Amniotic epithelial cell (primary cell): ENCODE results near the gene RPTOR.

ENCODE experiments used
- DNase-seq: peaks from one replicate; pipeline ENCODE4 v3.0.0-alpha.2; 2010; ENCODE audit warnings: low read depth

The RPTOR gene

DNA sequence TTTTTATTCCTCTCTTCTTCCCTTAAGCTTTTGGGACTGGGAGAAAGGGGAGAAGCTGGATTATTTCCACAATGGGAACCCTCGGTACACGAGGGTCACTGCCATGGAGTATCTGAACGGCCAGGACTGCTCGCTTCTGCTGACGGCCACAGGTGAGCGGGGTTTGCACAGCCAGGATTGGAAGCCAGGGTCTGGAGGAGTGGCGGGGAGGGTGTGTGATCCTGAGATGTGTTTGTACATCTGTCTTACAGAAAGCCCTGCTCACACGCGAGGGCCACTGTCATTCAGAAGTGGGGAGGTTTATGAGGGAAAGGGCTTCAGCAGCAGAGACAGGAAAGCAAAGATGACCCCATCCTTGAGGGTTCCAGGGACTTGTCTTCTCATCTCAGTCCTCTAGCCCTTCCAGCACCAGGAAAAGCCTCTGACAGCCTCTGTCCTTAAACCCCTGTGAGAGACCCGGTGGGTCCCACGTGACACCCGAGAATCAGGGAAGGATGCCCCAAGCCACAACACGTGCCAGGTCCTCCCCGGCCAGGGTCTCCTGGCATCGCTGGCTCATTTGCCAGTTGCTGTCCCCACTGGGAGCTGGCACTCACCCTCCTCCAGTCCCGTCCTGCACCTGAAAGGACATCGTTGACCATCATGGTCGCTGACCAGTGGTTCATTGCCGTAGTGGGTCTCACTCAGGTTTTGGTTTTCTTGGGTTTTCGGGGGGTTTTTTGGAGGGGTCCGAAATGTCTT lies 402.7 kb downstream of the RPTOR start:
- no peak for DNase-seq

DNA sequence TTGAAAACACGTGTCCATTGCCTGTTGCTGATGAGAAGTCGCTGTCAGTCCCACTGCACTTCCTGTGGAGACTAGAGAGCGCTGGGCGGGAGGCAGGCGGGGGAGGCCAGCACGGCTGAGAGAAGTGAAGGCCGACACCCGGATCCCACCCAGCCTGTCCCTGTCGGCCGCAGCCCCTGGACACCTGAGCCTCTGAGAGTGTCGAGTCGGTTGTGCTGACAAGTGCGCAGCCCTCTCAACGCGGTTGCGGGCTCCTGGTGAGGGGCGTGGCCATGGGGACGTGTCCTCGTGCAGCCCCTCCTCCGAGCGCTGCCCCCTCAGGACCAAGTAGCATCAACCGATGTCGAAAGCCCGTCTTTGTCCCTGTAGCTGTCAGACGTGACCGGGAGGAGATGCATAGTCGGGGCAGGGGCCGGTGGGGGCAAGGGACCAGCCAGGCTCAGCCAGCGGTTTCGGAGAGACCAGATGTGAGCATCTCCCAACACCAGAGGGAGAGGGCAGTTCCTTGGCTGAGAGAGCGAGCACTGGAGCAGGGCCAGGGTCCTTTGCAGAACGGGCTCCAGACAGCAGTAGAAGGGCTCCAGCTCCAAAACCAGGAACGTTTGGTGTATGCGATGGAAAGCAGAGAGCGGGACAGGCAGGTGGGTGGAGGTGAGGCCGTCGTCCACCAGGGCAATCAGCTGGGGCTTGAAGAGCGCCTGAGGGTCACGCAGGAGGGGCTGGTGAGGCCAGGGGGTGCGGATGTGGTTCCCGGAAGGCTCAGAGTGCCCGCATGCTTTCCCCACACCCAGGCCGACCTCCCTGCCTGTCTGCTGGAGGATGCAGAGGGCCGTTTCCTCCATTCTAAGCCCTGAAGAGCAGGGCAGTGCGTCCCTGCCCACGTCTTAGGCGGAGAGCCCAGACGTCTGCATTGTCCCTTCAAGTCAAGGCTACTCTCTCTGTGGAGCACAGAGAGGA lies 403.7 kb downstream of the RPTOR start:
- no peak for DNase-seq

DNA sequence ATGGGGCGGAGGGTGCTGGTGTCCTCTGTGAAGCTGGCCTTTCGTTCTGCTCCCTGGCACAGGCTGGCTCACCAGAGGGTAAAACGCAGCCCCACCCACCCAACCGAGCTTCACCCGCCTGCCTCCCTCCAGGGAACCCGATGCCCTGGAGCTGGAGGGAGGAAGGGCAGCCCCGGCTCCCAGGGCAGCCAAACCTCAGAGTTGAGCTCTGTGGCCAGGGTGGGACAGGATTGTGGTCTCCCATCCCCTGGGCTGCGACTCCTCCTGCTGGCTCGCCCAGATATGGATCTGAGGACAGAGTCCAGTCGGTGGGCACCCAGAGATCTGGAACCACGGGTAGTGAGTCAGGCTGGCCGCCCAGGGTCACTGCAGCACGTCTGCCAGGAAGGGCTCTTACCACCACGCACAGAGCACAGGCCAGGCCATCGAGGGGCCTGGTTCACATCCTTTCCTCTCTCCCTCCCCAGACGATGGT lies 404.4 kb downstream of the RPTOR start:
- DNase-seq: no peak

DNA sequence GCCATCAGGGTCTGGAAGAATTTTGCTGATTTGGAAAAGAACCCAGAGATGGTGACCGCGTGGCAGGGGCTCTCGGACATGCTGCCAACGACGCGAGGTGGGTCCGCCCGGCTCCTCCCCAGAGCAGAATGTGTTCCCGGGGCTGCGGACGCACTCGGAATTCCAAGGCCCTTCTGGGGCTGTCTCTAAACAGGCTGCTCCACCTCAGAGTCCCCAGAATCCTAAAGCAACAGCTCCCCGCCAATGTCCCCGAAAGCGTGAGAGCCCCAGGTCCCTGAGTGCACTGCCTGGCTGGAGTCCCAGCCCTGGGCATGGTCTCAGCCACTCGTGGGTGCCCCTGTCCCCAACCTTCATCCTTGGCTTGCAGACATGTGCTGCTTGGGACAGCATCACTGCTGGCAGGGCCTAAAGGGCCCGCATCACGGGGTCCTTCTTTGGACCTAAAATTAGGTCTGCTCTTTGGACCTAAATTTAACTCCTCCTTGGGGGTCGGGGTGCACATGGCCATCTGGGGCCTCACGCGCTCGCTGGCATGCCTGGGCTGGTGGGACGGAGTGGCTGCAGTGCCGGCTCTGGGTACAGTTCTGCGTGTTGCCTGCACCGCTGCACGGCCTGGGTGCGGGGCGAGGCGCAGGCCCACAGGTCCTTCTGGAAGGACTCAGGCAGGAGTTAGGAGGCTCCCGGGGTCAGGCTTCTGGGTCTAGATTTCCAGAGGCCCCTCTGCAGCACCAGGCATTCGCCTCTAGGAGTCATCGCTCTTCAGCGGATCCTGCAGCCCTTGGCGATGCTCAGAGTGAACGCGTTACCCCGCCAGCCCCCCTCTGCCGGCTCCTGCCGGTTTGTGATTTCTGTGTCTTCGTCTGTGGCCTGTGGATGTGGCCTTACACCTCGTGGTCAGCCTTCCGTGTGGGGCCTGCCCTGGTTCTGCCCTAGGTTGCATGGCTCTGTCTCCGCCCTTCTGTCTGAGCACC lies 405.1 kb downstream of the RPTOR start:
- DNase-seq: no peak

DNA sequence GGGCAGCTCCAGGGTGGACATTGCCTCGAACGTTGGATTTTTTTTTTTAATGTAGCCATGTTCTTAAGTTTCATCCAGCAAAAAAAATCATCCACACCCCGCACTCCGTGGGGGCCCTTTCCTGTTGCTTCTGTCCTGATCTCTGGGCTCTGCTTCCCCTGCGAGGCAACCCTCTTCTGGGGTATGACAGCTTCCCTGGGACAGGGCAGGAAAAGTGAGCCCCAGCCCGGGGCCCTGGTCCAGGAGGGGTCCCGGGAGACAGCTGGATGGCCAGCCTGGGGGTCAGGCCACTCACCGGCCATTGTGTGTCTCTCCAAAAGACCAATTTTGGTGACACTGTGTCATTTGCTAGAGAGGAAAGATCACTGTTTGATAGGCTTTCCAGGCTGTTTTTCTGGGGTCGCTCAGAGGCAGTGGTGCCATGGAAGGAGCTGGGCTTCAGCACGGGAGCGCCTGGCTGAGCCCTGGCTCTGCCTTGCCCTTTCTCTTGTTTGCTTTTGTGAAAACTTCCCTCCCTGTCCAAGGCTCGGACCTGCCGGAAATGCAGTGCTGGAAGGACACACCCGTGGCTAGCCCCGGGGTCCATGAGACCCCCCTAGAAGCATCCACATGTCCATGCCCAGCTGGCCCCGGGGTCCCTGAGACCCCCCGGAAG lies 406.0 kb downstream of the RPTOR start:
- no peak for DNase-seq

DNA sequence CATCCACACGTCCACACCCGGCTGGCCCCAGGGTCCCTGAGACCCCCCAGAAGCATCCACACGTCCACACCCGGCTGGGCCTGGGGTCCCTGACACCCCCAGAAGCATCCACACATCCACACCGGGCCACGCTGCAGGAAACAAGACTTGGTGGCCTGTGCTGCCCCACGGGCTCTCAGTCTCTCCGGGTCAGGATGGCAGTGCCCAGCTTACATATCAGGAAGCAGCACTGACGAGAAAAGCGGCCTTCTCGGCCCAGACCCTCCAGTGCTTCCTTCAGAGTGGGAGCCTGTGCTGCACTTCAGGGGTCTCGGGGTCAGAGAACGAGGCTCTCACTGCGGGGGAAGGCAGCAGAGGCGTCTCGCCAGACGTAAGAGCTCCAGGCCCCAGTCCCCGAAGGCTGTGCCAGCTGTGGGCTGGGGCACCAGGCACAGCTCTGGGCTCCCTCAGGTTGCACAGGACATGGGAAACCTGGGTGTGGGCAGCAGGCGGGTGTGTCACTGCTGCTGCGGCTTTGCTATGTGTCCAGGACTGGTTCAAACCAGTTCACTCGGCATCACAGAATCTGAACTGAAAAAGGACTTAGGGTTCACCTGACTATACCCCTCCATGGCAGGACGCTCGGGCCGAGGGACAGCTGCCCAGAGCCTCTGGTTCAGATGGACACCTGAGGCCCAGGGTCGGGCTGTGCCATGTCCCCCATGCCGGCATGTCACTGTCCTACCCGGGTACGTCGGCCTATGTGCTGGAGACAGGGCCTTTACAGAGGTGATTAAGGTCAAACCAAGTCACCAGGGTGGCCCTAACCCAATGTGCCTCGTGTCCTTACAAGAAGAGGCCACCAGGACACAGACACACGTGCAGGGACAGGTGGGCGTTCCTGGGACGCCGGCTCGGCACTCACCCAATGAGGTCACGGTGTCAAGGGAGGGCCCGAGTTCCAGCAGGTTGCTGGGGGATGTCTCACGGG lies 406.8 kb downstream of the RPTOR start:
- no peak for DNase-seq

DNA sequence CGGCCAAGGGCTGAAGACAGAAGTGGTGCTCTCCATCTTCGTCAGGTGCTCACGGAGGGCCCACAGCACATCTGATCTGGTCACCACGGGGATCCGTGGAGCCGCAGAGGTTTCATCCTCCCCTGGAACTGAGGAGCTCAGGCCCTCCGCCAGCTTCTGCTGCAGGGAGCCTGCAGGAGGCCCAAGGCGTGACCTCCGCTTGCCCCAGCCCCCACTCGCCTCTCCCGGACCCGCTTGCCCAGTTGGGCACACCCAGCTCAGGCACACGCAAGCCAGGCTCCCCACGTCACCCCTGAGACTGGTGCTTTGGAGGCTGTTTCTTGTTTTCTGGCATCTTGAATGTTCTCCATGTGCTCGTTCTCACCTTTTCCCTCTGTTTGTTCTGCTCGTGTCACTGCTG lies 407.7 kb downstream of the RPTOR start:
- no peak for DNase-seq

DNA sequence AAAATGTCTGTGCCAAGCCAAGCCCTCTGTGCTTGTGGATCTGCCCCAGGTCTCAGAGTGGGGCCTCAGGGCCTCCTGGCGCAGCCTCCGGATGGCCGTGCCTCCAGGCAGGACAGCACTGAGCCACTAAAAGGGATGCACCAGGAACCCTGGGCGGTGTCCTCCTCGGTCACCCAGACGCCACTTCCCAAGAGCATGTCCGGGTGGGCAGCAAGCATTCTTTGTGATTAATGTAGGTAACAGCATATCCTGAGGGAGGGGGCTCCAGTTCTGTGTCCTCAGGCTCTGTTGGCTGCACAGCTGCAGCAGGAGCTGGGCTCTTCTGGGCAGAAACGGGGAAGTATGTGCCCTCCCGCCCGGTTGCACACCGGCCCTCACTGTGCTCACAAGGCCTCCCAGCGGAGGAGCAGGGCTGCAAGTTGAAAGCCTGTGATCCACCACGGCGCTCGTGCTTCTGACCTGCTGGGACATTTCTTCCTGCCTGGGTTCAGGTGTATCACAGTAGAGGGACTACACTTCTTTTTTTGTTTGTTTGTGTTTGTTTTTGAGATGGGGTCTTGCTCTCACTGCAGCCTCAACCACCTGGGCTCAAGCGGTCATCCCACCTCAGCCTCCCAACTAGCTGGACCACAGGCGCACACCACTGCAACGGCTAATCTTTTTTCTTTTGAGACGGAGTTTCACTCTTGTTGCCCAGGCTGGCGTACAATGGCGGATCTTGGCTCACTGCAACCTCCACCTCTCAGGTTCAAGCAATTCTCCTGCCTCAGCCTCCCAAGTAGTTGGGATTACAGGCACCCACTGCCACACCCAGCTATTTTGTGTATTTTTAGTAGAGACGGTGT lies 409.1 kb downstream of the RPTOR start:
- no peak for DNase-seq

DNA sequence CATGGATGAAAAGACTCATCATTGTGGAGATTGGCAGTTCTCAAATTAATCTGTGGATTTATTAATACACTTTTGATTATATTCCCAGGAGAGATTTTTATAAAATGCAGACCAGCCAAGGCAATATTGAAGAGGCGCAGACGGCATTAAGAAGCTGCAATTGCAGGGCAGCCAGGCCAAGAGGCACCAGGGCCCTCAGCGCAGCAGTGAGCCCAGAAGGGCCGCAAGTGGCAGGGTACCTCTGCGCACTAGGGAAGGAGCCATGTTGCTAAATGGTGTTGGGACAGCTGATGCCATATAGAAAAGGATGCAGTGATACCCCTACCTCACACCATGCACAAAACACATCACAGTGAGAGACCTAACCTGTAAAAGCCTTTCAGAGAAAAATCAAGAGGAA lies 410.4 kb downstream of the RPTOR start:
- no peak for DNase-seq

DNA sequence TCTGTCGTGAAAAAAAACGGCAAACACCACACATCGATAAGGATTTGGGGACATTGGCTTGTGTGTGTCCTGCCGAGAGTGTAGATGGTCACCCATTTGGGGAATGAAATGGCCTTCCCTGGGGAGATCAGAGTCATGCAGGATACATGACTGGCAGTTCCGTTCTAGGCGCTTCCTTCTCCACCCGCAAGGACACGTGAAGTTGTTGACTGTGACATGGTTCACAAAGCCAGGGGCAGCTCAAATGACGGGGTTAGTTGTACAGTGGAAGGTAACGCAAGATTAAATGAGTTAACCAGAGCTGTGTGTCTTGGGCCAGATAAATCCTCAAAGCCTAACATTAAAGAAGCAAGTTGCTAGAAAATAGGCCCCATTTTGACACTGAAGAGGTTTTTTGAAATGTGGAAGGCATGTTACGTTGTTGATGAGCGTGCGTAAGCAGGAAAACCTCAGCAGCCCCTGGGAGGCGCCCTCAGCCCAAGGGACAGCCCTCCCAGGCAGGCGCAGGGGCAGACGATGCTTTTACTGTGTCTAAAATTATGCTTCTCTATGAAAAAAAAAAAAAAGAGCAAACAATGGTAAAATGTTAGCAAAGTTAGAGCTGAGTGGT lies 411.1 kb downstream of the RPTOR start:
- DNase-seq: no peak

DNA sequence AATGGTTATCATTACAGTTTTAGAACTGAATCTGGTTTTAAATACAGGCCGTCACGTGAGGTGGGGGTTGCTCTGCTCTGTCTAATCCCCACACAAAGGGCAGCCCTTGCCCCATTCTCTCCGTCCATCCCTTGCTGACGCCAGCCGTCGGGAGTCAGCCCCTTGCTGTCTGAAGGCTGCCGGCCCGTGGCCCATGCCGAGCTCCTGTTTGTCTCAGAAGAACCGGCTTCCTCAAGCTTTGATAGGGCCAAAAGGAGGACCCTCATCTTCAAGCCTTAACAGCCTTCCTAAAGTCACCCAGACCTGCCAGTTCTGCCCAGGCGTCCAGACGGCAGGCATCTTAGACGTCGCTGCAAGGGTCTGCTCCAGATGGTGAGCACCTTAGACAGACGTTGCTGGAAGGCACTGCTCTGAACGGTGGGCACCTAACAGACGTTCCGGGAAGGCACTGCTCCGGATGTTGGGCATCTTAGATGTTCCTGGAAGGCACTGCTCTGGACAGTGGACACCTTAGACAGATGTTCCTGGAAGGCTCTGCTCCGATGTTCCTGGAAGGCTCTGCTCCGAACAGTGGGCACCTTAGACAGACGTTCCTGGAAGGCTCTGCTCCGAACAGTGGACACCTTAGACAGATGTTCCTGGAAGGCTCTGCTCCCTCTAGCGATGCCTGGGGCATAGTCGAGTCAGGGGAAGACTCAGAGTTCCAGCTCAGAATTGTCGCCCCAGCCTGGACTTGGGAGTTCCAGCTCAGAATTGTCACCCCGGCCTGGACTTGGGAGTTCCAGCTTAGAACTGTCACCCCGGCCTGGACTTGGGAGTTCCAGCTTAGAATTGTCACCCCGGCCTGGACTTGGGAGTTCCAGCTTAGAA lies 411.9 kb downstream of the RPTOR start:
- DNase-seq: no peak

DNA sequence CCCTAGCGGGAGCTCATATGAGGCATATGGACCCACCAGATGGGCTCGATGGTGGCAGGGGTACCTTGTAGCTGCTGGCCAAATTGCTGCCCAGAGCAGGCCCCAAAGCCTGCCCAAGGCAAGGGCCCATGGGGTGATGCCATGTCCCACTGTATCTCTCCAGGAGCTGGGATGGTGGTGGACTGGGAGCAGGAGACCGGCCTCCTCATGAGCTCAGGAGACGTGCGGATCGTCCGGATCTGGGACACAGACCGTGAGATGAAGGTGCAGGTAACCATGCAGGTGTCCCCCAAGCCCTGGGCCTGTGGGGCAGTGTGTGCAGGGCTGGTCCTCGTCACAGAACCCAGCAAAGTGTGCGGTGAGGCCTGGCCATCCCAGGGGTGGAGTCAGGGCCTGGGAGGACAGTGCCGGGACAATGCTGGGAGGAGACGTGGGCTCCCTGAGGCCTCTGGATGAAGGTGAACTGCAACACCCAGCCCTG lies 412.9 kb downstream of the RPTOR start:
- no peak for DNase-seq

DNA sequence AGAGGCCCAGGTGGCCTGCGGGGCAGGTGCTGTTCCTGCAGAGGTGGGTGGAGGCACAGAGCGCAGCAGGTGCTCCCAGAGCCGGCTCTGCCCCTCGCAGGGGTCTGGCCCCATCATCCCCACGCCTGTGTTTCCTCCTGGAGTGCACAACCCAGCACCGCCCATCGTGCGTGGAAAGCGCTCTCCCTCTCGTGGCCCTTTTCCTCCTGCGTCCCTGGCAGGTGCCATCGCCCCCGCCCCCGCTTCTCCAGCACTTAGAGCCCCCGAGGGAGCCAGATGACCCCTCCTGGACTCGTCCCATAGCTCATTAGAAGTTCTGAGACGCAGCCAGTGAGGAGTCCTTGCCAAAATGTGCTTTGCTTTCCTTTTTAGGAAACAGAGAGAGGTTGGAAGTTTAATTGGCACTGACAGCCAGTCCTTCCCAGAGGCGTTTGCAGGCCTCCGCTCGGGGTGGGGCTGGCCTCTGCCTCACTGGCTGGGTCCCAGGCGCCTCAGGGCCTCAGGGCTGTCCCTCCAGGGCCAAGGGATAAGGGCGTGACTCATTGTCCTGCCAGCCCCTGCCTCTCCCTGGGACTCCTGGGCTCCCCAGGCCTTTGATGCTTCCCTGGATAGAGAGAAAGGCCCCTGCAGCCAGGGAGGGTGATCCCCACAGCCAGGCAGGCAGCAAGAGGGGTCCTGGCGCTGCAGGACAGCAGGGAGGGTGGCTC lies 414.8 kb downstream of the RPTOR start:
- DNase-seq: no peak

DNA sequence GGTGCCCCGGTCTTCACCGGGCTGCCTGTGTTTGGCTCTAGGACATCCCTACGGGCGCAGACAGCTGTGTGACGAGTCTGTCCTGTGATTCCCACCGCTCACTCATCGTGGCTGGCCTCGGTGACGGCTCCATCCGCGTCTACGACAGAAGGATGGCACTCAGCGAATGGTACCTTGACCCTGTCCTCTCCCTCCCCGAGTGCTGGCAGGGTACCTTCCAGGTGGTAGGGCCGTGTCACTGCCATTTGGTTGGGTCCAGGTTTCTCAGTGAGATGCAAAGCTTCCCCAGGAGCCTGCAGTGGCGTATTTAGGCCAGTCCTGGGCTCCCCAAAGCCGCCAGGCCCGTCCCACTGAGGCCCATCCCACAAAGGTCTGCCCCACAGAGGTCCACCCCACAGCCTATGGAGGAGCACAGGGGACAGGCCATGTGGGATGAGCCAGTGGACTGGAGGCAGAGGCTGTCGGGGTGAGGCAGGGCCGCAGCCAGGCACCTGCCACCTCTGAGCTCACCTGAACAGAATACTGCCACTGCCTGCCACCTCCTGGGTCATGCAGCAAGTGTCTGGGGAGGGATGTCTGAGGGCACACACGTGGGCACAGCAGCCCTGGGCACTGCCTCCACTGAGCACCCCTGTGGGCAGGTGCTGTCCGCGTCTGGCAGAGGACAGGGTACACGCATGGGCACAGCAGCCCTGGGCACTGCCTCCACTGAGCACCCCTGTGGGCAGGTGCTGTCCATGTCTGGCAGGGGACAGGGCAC lies 415.6 kb downstream of the RPTOR start:
- DNase-seq: no peak

DNA sequence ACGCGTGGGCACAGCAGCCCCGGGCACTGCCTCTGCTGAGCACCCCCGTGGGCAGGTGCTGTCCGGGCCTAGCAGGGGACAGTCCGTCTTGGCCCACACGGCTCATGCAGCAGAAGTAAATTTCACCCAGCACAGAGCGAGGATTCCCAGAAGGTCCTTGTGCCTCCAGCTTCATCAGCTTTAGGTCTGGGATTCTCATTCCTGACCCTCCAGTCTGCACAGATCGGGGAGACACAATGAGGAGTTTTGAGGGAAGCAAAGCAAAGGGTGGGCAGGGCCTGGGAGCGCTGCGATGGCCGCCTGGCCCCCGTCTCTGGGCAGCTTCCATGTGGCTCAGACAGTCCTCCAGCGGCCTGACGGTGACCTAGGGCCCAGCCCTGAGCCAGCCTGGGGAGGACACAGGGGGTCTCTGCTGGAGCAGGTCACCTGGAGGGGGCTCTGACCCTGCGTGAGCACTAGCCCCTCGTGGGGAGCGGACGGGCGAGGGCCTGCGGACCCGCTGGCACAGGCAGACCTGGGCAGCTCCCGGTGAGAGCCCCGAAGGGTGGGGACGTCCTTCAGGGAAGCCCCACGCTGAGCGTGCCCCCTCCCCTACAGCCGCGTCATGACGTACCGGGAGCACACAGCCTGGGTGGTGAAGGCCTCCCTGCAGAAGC lies 416.3 kb downstream of the RPTOR start:
- no peak for DNase-seq
